NCI-H2081 treated with DMSO at 0.1 percent for 48 hours (cell line): ENCODE data around the gene CGNL1.

Experiments
- DNase-seq: peaks from one replicate; lab custom pipeline; 2025; lab: John Stamatoyannopoulos, UW

CGNL1 gene

DNA sequence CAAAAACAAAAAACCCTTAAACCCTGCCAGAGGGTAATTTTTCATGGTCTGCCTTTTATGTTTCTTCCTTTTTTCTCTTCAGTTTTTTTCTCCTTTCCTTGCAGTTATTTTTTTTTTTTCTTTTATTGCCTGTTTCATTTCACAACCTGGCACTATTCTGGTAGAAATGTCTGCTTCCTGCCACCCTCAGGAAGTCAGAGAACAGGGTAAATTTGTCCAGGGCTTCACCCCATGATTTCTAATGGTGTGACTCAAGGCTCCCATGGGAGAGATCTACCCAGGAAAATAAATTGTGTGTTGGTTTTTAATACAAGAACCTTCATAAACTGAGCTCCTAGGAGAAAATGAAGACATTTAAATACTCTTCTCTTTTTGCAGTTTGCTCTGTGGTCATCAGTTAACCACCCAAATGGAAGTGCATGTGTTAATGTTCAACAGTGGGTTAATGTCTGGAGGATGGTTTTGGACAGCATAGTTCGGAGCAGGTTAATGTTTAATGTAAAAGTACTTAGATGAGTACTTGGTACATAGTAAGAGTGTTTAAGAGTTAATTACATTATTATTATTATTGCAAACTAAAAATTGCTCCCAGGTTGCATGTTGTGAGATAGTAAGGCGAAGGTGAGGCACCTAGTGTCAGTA, 45.9 kb downstream of the CGNL1 start:
- no peak for DNase-seq

DNA sequence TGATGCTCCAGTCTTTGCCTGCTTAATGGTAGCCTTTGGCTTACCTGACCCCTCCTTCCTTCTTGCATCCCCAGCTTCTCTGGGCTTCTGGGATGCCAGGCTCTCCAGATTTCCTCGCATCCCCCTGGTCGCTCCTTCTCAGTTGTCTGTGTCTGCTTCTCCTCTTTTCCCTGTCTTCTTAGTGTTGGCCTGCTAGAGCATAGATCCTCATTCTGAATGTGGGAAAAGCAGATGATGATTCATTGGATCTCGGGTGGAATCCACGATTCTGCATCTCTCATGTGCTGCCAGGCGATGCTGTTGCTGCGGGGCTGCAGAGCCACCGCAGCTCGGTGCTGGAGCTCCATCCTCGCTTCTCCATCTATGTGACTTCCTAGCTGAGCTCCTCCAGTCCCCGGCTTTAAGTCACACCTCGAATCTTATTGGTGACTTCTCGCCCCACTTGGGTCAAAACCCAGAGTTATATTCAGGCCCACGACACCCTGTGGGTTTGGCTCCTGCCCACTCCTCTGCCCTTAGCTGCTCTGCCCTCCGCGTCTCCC, 47.4 kb downstream of the CGNL1 start:
- no peak for DNase-seq

DNA sequence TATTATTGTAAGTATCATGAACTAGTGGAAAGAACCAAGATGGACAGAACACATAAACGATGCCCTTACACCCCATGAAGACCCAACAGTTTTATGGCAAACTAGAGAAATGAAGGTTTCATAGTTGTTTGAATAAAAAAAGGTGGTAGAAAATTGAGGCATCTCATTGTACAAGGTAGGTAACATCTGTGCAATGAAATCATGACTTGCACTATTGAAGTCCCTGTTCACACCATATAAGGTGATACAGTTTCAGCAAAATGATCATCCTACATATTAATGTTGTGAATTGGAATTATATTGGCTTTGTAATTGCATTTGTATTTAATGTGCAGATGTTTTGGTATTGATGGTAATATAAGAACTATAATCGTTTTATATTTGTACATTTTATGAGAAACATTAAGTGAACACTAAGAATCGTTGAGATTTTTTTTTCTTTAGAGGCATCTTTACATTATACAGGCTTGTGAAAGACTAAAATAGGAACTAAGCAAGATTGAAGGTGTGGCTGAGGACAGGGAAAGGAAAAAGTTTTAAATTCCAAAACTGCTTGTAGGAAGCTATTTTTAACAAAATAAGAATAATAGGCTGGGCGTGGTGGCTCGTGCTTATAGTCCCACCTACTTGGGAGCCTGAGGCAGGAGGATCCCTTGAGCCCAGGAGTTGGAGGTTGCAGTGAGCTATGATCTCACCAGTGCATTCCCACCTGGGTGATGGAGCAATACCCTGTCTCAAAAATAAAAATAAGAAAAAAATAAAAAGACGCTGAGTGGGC, 48.5 kb downstream of the CGNL1 start:
- DNase-seq = no peak

DNA sequence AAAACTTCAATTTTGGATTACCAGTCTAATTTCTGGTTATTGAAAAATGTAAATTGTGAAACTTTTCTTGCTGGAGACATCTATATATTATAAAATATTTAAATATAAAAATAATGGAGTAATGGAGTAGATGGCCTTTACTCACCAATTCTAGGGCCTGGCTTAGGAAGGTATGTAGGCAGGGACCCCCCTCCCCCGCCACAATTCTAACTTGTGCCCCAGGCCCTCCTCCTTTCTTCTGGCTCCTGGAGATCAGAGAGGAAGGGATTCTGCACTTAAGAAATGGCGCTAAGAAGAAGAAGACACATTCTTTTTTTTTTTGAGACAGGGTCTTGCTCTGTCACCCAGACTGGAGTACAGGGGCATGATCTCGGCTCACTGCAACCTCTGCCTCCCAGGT, 49.5 kb downstream of the CGNL1 start:
- no peak for DNase-seq

DNA sequence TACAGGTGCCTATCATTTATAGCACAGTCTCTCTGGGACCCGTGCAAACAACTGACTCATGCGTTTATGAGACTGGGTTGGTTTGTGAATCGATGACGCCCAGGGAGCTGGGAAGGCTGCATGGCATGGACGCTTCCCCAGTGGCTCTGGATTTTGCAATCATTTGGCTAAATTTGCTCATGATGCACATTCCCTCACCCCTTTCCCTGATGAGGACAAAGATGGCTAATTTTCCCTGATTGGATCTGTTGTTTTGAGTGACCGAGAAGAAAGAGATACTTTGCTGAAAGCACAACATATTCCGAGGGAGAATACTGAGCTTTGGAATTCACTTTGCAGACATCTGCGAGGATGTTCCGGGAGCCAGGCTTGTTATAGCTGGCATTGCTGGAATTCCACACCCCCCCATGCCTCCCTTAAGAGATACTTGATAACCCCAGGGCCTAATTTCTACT, 51.1 kb downstream of the CGNL1 start:
- no peak for DNase-seq

DNA sequence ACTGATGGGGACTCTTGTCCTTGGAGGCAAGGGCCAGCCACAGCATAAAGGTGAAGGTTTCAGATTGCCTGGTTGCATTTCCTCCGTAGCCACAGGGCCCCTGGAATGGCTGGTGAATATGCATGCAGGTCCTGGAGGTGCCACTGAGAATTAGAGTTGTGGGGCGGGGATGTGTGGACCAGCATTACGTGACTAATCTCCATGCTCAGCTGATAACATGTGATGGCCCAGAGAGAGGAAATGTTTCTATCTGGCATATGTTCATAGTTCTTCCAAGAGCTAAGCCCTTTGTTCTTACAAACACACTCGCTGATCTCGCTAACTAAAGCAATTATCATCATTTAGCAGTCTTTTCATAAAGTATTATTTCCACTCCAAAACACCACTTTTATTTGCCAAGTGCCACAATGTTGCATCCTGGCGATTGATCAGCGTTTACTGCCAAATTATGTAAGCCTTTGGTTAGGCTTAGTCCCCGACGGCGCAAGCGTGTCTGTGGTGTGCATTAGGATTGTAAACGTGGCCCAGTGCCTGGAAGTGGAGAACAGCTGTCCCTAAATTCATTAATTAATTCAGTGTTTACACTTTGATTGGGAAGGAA, 55.9 kb downstream of the CGNL1 start:
- DNase-seq = peak; percentile 17

DNA sequence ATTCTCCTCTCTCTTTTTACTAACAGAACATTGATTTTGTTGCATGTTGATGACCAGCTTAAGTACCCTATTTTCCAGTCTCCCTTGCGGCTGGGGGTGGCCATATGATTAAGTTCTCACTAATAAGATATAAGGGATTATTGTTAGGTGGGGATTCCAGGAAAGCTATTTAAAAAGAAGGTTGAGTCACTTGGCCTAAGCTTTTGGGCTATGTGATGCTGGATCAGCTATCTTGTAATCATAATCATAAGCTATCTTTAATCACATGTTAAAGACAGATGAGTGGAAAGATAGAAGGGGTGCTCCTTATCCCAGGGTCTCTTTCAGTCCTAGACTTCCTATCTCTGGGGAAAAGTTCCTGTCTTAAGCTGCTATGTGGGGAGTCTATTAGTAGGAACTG, 59.9 kb downstream of the CGNL1 start:
- DNase-seq = no peak

DNA sequence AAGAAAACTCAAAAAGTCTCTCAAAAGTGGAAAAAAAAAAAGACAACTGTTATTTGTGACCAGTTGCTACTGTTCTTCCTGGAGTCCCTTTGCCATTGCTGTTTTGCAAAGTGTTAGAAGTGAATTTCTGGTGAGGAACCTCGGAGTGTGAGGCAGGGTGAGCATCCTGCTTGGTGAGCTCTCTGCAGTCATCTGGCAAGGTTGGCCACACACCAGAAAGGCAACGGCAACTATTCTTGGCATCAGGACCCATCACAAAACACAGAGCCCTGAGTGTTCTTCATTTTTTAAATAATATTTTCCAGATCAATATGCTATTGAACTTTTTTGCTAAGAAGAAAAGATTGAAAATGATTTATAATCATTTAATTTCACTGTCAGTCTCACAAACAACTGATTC, 60.7 kb downstream of the CGNL1 start:
- no peak for DNase-seq

DNA sequence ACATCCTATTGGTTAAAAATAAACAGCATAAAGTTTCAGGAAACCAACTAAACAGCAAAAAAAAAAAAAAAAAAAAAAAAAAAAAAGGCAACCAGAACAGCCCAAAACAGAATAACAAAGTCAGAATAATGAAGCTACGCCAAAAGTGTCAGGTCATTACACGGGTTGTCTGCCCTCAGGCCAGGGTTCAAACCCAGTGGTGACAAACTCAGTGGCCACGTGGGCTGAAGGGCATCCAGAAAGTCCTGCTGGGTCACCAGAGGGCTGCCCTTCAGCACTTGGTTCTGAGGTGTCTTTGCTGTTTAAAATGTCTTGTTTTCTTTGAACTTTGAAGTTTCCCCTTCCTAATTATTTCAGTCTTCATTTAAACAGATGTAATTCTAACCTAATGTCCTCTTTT, 61.3 kb downstream of the CGNL1 start:
- no peak for DNase-seq

DNA sequence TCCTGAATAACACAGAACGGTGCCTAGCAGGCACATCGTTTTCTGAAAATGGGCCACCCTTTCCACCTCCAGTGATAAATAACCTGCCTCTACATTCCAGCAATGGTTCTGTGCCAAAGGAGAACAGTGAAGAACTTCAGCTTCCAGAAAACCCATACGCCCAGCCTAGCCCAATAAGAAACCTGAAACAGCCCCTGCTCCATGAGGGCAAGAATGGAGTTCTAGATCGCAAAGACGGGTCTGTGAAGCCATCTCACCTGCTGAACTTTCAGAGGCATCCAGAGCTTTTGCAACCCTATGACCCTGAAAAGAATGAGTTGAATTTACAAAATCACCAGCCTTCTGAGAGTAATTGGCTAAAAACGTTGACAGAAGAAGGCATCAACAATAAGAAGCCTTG, 61.9 kb downstream of the CGNL1 start:
- no peak for DNase-seq

DNA sequence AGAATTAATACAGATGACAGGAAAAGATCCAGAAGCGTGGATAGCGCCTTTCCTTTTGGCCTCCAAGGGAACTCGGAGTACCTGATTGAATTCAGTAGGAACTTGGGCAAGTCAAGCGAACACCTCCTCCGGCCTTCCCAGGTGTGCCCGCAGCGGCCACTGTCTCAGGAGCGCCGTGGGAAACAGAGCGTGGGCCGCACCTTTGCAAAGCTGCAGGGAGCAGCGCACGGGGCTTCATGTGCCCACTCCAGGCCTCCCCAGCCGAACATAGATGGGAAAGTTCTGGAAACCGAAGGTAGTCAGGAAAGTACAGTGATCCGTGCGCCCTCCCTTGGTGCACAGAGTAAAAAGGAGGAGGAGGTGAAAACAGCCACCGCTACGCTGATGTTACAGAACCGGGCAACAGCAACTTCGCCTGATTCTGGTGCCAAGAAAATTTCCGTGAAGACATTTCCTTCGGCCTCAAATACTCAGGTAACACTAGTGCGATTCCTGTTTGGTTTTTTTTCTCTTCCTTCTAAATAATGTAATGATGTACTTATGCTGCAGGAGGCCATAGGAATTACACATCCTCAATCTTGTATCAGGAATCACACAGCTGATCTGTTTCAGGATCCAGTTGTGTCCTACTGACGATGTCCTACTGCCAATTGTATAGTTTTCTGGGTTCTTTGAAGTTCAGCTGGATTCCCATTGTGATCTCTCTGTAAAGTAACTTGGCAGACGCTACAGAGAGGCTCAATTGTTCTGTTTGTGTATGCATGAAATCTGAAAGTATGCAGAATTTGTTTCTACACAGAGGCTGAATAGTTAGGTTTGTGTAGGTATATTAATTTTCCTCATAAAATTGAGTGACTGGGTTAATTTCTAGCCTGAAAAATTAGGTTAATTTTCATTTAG, 63.1 kb downstream of the CGNL1 start:
- no peak for DNase-seq

DNA sequence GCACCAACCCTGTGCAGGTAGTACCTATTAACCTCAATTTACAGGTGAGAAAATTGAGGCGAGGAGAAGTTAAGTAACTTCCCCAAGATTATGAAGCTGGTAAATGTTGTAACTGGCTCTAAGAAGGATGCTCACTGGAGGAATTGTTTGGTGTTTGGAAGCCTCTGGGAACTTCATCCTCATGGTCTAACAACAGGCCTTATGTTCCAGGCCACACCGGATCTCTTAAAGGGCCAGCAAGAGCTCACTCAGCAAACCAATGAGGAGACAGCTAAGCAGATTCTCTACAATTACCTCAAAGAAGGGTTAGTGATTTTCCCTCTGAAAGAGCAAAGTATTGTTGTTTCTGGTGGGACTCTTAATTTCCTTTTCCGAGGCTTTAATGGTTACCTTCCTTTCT, 63.9 kb downstream of the CGNL1 start:
- DNase-seq = no peak

DNA sequence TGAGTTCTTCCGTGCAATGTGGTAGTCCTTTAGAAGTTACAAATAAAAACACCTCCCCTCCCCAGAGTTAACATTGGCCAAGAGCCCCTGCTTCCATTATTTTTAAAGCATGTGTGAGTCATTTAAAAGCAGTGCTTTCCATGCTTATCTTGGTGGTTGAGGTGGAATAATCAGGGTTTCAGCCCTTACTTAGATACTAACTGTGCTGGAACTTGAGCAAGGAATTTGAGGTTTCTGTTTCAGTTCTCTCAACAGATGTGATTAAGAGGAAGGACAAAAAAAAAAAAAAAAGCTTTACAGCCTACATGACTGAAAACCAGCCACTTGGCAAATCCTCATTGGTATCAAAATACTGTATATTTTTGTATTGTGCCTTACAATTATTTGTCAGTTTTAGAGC, 64.5 kb downstream of the CGNL1 start:
- DNase-seq = no peak

DNA sequence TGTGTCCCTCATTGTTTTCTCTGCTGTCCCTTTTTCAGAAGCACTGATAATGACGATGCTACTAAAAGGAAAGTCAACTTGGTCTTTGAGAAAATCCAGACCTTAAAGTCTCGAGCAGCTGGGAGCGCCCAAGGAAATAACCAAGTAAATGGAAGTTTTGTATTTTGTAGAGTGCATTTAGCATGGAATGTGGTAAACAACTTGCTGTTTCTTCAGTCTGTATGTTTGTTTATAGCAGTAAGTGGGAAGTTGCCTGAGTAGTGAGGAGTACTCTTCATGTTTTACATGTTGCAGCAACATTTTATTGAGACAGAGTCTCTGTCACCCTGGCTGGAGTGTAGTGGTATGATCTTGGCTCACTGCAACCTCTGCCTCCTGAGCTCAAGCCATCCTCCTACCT, 66.0 kb downstream of the CGNL1 start:
- DNase-seq = no peak

DNA sequence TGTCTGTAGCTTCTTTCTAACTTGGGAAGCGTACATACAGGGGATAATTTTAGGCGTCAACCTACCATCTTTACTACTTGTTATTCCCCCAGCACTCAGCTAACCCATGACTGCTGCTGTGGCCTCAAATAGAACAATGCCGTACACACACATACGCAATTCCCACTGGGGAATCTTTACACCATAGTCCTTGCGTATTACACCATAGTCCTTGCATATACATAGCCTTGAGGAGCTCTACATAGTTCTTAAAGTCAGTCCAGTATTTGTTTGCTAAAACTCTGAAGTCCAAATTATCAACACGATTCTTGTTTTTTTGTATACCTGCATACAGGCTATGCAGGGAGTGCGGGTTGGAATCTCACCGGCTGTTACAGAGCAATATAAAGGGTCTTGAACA, 67.2 kb downstream of the CGNL1 start:
- no peak for DNase-seq

DNA sequence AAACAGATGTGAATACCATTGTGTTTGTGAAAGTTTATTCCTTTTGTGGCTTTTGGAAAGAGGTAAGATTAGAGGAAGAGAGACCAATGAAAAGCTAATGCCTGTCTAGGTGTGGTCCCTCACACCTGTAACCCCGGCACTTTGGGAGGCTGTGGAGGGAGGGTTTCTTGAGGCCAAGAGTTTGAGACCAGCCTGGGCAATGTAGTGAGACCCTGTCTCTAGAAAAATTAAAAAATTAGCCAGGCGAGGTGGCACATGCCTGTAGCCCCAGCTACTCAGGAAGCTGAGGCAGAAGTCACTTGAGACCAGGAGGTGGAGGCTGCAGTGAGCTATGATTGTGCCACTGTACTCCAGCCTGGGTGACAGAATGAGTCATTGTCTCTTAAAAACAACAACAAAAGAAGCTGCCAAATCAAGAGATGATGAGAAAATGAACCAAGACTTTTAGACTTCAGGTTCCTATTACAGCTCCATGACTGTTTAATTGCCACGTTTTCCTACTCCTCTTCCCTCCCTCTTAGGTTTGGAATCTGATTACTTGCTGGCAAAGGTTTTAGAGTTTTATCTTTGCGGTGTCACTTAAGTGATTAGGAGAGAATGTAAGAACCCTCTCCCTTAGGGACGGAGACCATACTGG, 68.7 kb downstream of the CGNL1 start:
- DNase-seq = no peak

DNA sequence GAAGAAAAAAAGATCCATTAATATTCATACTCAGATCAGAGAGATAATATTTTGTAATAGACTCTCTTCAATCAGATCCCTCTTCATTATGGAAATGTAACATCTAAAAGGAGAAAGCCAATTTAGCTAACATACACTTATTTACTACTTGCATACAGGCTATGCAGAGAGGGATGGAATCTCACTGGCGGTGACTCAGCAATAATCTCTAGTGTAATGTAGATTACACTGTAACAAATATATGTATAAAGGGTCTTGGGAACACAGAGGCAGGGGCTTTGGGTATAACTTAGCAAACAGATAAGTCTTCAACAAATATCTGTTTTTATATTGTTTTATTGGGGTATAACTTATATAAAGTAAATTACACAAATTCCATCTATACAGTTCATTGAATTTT, 69.6 kb downstream of the CGNL1 start:
- no peak for DNase-seq

DNA sequence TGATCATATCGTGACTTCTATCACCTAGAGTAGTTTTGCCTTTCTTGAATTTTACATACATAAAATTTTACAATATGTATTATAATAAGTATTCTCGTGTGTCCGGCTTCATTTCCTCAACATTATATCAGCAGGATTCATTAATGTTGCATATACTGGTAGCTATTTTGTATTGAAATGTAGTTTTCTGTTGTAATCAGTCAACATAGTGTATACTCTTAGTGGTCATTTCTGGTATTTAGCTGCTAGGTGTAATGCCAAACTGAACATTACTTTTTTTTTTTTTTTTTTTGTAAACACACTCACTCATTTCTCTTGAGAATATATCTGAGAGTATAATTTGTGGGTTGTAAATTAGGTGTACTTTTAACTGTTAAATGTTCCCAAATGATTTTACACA, 70.1 kb downstream of the CGNL1 start:
- DNase-seq = no peak

DNA sequence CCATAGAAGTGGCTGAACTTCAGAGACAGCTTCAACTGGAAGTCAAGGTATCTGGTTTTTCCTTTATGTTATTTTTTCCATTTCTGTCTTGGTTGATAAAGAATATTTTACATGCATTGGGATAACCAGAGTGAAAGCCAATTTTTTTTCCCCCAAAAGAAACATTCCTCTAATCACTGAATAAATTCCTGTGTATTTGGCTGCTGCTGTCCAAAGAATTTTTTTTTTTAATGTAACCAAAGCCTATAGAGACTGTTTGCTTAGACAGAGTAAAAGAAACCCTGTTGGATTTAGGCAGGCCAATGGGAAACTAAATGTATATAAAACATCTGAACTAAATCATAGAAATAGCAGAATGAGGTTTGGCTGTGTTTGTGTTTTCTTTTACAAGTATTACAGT, 75.2 kb downstream of the CGNL1 start:
- no peak for DNase-seq

DNA sequence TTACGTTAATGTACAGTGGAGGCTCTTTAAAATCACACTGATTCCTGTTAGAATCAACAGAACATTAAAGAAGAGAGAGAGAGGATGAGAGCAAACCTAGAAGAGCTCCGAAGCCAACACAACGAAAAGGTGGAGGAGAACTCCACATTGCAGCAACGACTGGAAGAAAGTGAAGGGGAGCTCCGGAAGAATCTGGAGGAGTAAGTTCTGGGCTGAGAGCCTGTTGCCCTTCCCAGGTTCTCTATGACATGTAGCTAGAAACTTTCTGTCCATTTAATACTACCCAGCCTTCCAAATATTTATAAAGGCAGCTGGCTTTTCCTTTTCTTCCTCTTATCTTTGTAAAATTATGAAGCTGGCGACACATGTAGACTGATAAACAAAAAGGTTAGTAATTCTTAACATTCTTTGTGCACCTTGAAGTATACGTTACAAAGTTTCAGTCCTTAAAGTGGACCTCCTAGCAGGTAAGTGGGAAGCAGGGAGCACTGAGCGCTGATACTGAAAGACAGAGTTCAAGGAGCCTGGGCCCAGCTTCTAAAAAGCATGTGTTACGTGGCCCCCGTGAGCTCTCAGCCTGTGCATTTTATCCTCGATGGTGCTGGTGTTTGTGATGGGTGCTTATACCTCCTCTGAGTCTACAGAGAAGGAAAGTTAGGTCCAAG, 75.9 kb downstream of the CGNL1 start:
- DNase-seq = no peak

DNA sequence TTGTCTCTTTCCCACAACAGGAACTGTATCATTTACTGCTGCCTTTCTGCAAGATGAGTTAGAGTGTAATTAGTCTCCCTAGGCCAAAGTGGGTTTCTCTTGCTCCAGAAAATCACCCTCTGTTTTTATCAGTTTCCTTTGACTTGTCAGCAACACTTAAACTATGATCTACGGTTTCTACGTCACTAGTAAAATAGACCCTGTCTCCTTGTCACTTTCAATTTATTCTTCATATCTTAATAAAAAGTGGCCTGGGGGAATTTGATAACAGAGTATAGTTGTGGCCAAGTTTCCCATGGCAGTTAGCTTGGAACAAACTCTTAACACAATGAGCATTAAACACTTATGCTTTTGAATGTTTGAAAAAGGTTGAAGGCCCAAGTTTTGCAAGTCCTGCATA, 79.6 kb downstream of the CGNL1 start:
- no peak for DNase-seq
